ENCODE data around the gene MOSMO. TPM values are rescaled to one million over a fixed set of nuclear protein-coding genes. Genes with fewer than 3 reads are reported as not detected.
A peak's percentile ranks its signal among the peaks of the same experiment; 100 is the strongest.
"Not testable (repeated sequence)": the region's sequence is repeated elsewhere in the genome, so short reads cannot be mapped to it uniquely, and the experiment has no call there.

The MOSMO gene
- total and polyA plus RNA-seq, 2 of the 4 experiments (the other 2 are of a cell fraction) = 10.5 to 16.0 TPM

- in situ Hi-C loops (cut with MboI; ENCODE audit: low sequenced_read_pairs); H3K9ac ChIP-seq (ENCODE audit: low read depth, low read length); H3K9me3 ChIP-seq (ENCODE audit: control insufficient read depth, insufficient read depth, low read length); H3K4me2 ChIP-seq (ENCODE audit: low read depth, low read length); H2BK20ac ChIP-seq (ENCODE audit: low read depth, low read length); H2AFZ ChIP-seq (replicated peaks; ENCODE audit: low read length, poor library complexity); BruUV-seq (replicated peaks); H3K27ac ChIP-seq (ENCODE audit: insufficient read depth, low read length); H2AK9ac ChIP-seq (replicated peaks; ENCODE audit: low read depth, low read length, poor library complexity); H3K18ac ChIP-seq (ENCODE audit: low read depth, low read length); ATAC-seq (ENCODE audit: low read depth); H3K27me3 ChIP-seq (ENCODE audit: control insufficient read depth, insufficient read depth, low read length); H2BK5ac ChIP-seq (ENCODE audit: low read depth, low read length, poor library complexity, severe bottlenecking); DNase-seq; H3K36me3 ChIP-seq (ENCODE audit: control insufficient read depth, insufficient read depth, low read length); H2BK15ac ChIP-seq (ENCODE audit: low read depth, low read length); H4K5ac ChIP-seq (ENCODE audit: low read depth, low read length); H3K9me1 ChIP-seq (ENCODE audit: insufficient read depth, low read length); H4K91ac ChIP-seq (ENCODE audit: insufficient read depth, low read depth, low read length); H3K56ac ChIP-seq (ENCODE audit: extremely low read depth, insufficient read depth, low read length); dilution Hi-C loops (cut with HindIII; ENCODE audit: low sequenced_read_pairs, unreplicated experiment); H3K4me3 ChIP-seq (ENCODE audit: insufficient read depth, low read depth, low read length): not testable (repeated sequence)
- Histone ChIP-seq H3K4me1 (ENCODE audit: control insufficient read depth, insufficient read depth, low read length) (peaks cover 11% of the 10 kb centered on the region), H3K14ac (replicated peaks; ENCODE audit: low read depth, low read length) (0 out of 2 replicates have a peak overlapping the region, but pooled peaks have one; percentile 30), H3K4ac (ENCODE audit: low read depth, low read length) (peak overlapping the region; percentile 62), H3K23ac (ENCODE audit: low read depth, low read length) (peak overlapping the region; percentile 44; the same call in 1 of the 2 replicates), H3K79me1 (ENCODE audit: low read depth in 1 of 2, low read length in 2 of 2) (peaks cover 22 to 48% of the 10 kb centered on the region in 2 experiments), H4K8ac (ENCODE audit: low read depth in 2 of 2, low read length in 2 of 2) (peak overlapping the region in 1 of 2 experiments; percentile 46; a peak in 1 of 4 replicates), H4K20me1 (ENCODE audit: insufficient read depth, low read length) (peaks cover 13% of the 10 kb centered on the region; the same call in 1 of the 2 replicates), H2BK120ac (ENCODE audit: low read depth, low read length) (peak overlapping the region; percentile 2), H2AK5ac (ENCODE audit: low read depth, low read length) (peak overlapping the region; percentile 30; the same call in 1 of the 2 replicates)
- WGBS, 2 experiments (ENCODE audit: extremely low coverage in 2 of 2, insufficient read length in 1 of 2) = no CpG with 5 or more reads among the region's 4 CpGs
- intact Hi-C loops (cut with micrococcal nuclease) = loop anchor here (5.0 kb wide), 1 partner anchor 33 kb away; no protein-coding TSS in a partner anchor
- CTCF ChIA-PET = interaction anchor here (0.9 kb wide), 1 partner anchor 74 kb away, joined by 7 read pairs; no protein-coding TSS in a partner anchor
- POLR2A ChIA-PET (ENCODE audit: unreplicated experiment) = interaction anchor here (0.6 kb wide), 1 partner anchor 80 kb away, joined by 6 read pairs; no protein-coding TSS in a partner anchor
Measured at GRCh38 chr16:22024785-22025184, 16.9 kb downstream of the MOSMO start.
